LNCaP clone FGC (cell line): ENCODE data around the gene HCN1.

Experiments used
- DNase-seq: peaks from one replicate; pipeline ENCODE4 v3.0.0-alpha.2; 2011; ENCODE audit warnings: low read depth
- H3K4me3 ChIP-seq: 2 replicates; pipeline ENCODE4 v1.5.1; 2011; ENCODE audit warnings: mild to moderate bottlenecking, low read depth, low read length, control low read depth
- TF ChIP-seq, protein P1 (sequence below): IDR thresholded peaks from 2 replicates; pipeline ENCODE4 v1.5.1; 2012; ENCODE audit warnings: mild to moderate bottlenecking; ENCODE audit not compliant: control insufficient read depth, insufficient read depth; ENCODE audit errors: extremely low read depth

HCN1 gene

GRCh38 chr5:45694255-45694814, 1.8 kb downstream of the HCN1 start:
- H3K4me3 ChIP-seq, result no peak overlapping the region
- TF ChIP-seq, protein P1, sequence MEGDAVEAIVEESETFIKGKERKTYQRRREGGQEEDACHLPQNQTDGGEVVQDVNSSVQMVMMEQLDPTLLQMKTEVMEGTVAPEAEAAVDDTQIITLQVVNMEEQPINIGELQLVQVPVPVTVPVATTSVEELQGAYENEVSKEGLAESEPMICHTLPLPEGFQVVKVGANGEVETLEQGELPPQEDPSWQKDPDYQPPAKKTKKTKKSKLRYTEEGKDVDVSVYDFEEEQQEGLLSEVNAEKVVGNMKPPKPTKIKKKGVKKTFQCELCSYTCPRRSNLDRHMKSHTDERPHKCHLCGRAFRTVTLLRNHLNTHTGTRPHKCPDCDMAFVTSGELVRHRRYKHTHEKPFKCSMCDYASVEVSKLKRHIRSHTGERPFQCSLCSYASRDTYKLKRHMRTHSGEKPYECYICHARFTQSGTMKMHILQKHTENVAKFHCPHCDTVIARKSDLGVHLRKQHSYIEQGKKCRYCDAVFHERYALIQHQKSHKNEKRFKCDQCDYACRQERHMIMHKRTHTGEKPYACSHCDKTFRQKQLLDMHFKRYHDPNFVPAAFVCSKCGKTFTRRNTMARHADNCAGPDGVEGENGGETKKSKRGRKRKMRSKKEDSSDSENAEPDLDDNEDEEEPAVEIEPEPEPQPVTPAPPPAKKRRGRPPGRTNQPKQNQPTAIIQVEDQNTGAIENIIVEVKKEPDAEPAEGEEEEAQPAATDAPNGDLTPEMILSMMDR, result no peak
- no peak for DNase-seq

DNA sequence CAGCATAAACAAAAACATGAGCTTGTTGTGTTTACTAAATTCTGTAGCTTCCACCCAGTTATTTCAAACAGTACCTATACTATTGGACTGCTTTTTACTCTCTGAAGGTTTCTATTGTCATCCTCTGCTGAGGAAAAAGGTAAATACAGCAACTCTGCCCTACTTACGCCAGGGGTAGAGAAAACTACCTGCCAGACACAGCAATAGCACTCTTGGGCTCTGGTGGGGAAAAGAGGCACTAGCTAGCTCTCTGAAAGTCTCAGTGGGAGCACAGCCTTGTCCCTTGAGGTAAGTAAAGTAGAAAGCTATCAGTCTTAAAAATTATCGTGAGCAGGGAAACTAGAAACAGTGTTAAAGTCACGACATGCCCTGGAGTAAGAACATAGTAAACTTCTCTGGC, 3.7 kb downstream of the HCN1 start:
- no peak for DNase-seq
- no peak overlapping the region for H3K4me3 ChIP-seq
- TF ChIP-seq, protein P1, result no peak

- DNase-seq, result no peak
- no peak overlapping the region for H3K4me3 ChIP-seq
These were observed 4.5 kb downstream of the HCN1 start for GRCh38 chr5:45691656-45692055.

DNA sequence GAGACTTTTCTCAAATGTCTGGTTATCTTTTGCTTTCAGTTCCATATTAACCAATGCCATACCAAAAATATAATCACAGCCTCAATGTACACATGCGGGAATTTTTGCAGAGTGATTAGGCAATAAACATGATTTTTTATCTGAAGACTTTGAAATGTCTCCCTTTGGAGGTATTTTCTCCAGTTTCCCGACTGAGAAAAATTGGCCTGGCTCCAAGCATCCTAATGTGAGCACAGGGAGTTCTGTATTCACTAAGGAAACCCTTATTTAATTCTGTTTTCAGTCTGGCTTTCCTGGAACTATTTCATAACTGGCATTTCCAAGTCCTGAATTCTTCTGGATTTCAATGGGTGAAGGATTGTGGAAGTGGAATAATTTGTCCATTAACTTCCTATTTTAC, 8.5 kb downstream of the HCN1 start:
- H3K4me3 ChIP-seq, result no peak overlapping the region
- TF ChIP-seq, protein P1, result no peak
- DNase-seq, result no peak

More at GRCh38 chr5:45691656-45692055, 4.5 kb downstream of the HCN1 start:
- TF ChIP-seq, protein P1, result no peak

GRCh38 chr5:45686620-45687019, 9.6 kb downstream of the HCN1 start:
- H3K4me3 ChIP-seq, result no peak overlapping the region
- TF ChIP-seq, protein P1, result no peak
- DNase-seq, result no peak

- DNase-seq, result no peak
- TF ChIP-seq, protein P1, result no peak
- no peak overlapping the region for H3K4me3 ChIP-seq
These were observed 12.1 kb downstream of the HCN1 start for GRCh38 chr5:45684118-45684517.

DNA sequence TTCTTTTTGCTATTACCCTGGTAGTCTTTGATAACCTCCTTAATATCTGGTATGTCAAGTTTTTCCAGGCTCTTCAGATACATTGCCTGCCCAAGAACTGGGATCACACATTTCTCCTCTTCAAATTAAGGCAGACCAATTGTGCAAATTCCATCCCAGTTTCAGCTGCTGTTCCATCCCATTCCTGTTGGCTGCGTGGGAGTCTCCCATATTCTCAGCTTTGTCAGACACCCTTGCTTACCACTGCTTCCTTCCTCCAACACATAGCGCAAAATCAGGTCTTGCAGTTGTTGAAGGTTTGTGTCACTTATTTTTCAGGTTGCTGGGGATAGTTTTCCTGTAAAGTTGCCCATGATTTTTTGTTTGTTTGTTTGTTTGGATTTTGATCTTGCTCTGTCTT, 15.2 kb downstream of the HCN1 start:
- TF ChIP-seq, protein P1, result no peak
- no peak for DNase-seq
- H3K4me3 ChIP-seq, result no peak overlapping the region
